Body of pancreas (tissue), 4 donors: Measurements from ENCODE around the gene ADGRD2. TPM values are rescaled to one million over a fixed set of nuclear protein-coding genes. Genes with fewer than 3 reads are reported as not detected.

Experiments
- ATAC-seq: fragments of 150-250 bp; one replicate; pipeline ENCODE4 v1.9.1; 2016
- DNase-seq, 4 donors: peaks; one replicate each; pipeline ENCODE4 v3.0.0-alpha.2; 2019
- H3K27ac ChIP-seq, 4 donors: fragments of 200-600 bp; sonication (generic); 1 replicate in 3 of 4; 2 replicates in 1 of 4; pipeline versions ENCODE4 v1.5.1 to v1.6.1; 2016 to 2019; ENCODE audit warnings: mild to moderate bottlenecking in 1 of 4, mixed read lengths in 1 of 4, moderate library complexity in 1 of 4
- H3K27me3 ChIP-seq, 2 donors: fragments of 200-600 bp; sonication (generic); one replicate each; pipeline ENCODE4 v1.6.0; 2016; ENCODE audit warnings: mild to moderate bottlenecking in 1 of 2
- H3K36me3 ChIP-seq, 2 donors: fragments of 200-600 bp; sonication (generic); replicated peaks in 1 of 2; 2 replicates each; pipeline ENCODE4 v1.5.1; 2016; ENCODE audit warnings: low read depth in 2 of 2; ENCODE audit not compliant: insufficient read depth in 1 of 2
- H3K4me1 ChIP-seq: fragments of 200-600 bp; sonication (generic); one replicate; pipeline ENCODE4 v1.6.0; 2016
- H3K4me3 ChIP-seq, 2 donors: fragments of 200-600 bp; sonication (generic); 1 replicate in 1 of 2; 2 replicates in 1 of 2; pipeline ENCODE4 v1.5.1; 2016 to 2019
- H3K9me3 ChIP-seq, 3 donors: fragments of 200-600 bp; sonication (generic); 1 replicate in 2 of 3; 2 replicates in 1 of 3; pipeline ENCODE4 v1.5.1; 2016
- CTCF ChIP-seq, 7 experiments: fragments of 450-650 bp in 4 of 7; fragments of 200-600 bp in 3 of 7; sonication (generic) in 3 of 7; IDR thresholded peaks; one replicate each; pipeline ENCODE4 v1.5.1; 2016 to 2019; ENCODE audit warnings: antibody characterized with exemption in 7 of 7
- POLR2A ChIP-seq, 3 donors: fragments of 450-650 bp; IDR thresholded peaks; one replicate each; pipeline ENCODE4 v1.6.1; 2016; ENCODE audit warnings: antibody characterized with exemption in 3 of 3, mild to moderate bottlenecking in 2 of 3
- WGBS, 2 donors: methylation state at CpG; one replicate each; pipeline ENCODE4 v1.1.5; 2017; 5-methylcytosine and 5-hydroxymethylcytosine counted together
- intact Hi-C: fragments of 100-400 bp; cut with DNase I; formaldehyde crosslinking; loops from one replicate; pipeline ENCODE4 v1.15.1; 2023
- total RNA-seq, 2 donors: library from RNA; depleted of rRNA; stranded (reverse); fragments of >200 nt; gene quantifications; one replicate each; pipeline ENCODE4 v1.1.0, GENCODE V29; 2016

The ADGRD2 gene
- total RNA-seq, 2 donors from 2014 or later: not detected

GRCh38 chr9:124490004-124490403 is 39.8 kb downstream of the ADGRD2 start:
- H3K4me1 ChIP-seq: no peaks in the 10 kb centered on the region
- WGBS, 2 donors: 68 to 81% methylated on average over 2 of the region's 2 CpGs
- intact Hi-C loops: no loop called here
- no peak overlapping the region for H3K4me3 ChIP-seq
- TF ChIP-seq CTCF (IDR thresholded peaks at IDR 0.05): no peak
- TF ChIP-seq POLR2A (IDR thresholded peaks at IDR 0.05): no peak
- no peaks in the 10 kb centered on the region for H3K36me3 ChIP-seq
- no peaks in the 10 kb centered on the region for H3K9me3 ChIP-seq
- no peaks in the 10 kb centered on the region for H3K27me3 ChIP-seq
- H3K27ac ChIP-seq: no peak overlapping the region
- ATAC-seq: no peak
- DNase-seq: no peak

GRCh38 chr9:124491049-124491975 is 41.1 kb downstream of the ADGRD2 start:
- Histone ChIP-seq H3K27ac (no peak overlapping the region), H3K9me3 (no peaks in the 10 kb centered on the region), H3K27me3 (no peaks in the 10 kb centered on the region), H3K4me3 (no peak overlapping the region), H3K36me3 (no peaks in the 10 kb centered on the region), H3K4me1 (no peaks in the 10 kb centered on the region)
- 69 to 73% methylated on average over 22 to 26 of the region's 32 CpGs for WGBS, 2 donors
- no peak for TF ChIP-seq CTCF (IDR thresholded peaks at IDR 0.05)
- TF ChIP-seq POLR2A (IDR thresholded peaks at IDR 0.05): no peak
- ATAC-seq (no peak), DNase-seq (no peak)
- intact Hi-C loops: no loop called here

GRCh38 chr9:124492818-124493217 is 42.6 kb downstream of the ADGRD2 start:
- Histone ChIP-seq H3K4me3 (no peak overlapping the region), H3K27ac (no peak overlapping the region), H3K27me3 (no peaks in the 10 kb centered on the region), H3K36me3 (no peaks in the 10 kb centered on the region), H3K4me1 (no peaks in the 10 kb centered on the region), H3K9me3 (no peaks in the 10 kb centered on the region)
- ATAC-seq (no peak), DNase-seq (no peak)
- WGBS, 2 donors: 56 to 69% methylated on average over 3 to 19 of the region's 19 CpGs
- intact Hi-C loops: no loop called here
- no peak for TF ChIP-seq POLR2A (IDR thresholded peaks at IDR 0.05)
- TF ChIP-seq CTCF (IDR thresholded peaks at IDR 0.05): no peak

GRCh38 chr9:124493218-124493617 is 43.0 kb downstream of the ADGRD2 start:
- DNase-seq (no peak), ATAC-seq (no peak)
- Histone ChIP-seq H3K9me3 (no peaks in the 10 kb centered on the region), H3K27ac (no peak overlapping the region), H3K36me3 (no peaks in the 10 kb centered on the region), H3K4me3 (no peak overlapping the region), H3K27me3 (no peaks in the 10 kb centered on the region), H3K4me1 (no peaks in the 10 kb centered on the region)
- intact Hi-C loops: no loop called here
- 76 to 83% methylated on average over 4 of the region's 4 CpGs for WGBS, 2 donors
- no peak for TF ChIP-seq POLR2A (IDR thresholded peaks at IDR 0.05)
- TF ChIP-seq CTCF (IDR thresholded peaks at IDR 0.05): no peak
